KOPT-K1 (cell line): ENCODE data around the gene PFKP.

Experiments
- H3K27ac ChIP-seq: fragments of 200-600 bp; sonication (generic); 2 replicates; pipeline ENCODE4 v1.5.1; 2016; ENCODE audit warnings: antibody characterized with exemption, mild to moderate bottlenecking, low read depth, low read length; ENCODE audit not compliant: poor library complexity, severe bottlenecking
- H3K36me3 ChIP-seq: fragments of 200-600 bp; sonication (generic); 2 replicates; pipeline ENCODE4 v1.5.1; 2017; ENCODE audit warnings: antibody characterized with exemption, mild to moderate bottlenecking, low read length, moderate library complexity; ENCODE audit not compliant: insufficient read depth
- H3K9me3 ChIP-seq: fragments of 200-600 bp; sonication (generic); 2 replicates; pipeline ENCODE4 v1.5.1; 2017; ENCODE audit warnings: antibody characterized with exemption, low read length, mild to moderate bottlenecking; ENCODE audit not compliant: insufficient read depth, poor library complexity, severe bottlenecking

Gene PFKP

GRCh38 chr10:3040069-3040468 lies 27.3 kb upstream of the PFKP start:
- Histone ChIP-seq H3K36me3 (no peaks in the 10 kb centered on the region), H3K27ac (no peak overlapping the region), H3K9me3 (peaks cover 17% of the 10 kb centered on the region)

- Histone ChIP-seq H3K36me3 (no peaks in the 10 kb centered on the region), H3K9me3 (peaks cover 13% of the 10 kb centered on the region), H3K27ac (no peak overlapping the region)
These were observed 24.8 kb upstream of the PFKP start for GRCh38 chr10:3042589-3042988.

GRCh38 chr10:3043512-3044368 lies 23.6 kb upstream of the PFKP start:
- H3K27ac ChIP-seq = no peak overlapping the region
- peaks cover 6% of the 10 kb centered on the region for H3K9me3 ChIP-seq
- no peaks in the 10 kb centered on the region for H3K36me3 ChIP-seq

GRCh38 chr10:3045471-3046209 lies 21.7 kb upstream of the PFKP start:
- Histone ChIP-seq H3K27ac (no peak overlapping the region), H3K9me3 (no peaks in the 10 kb centered on the region), H3K36me3 (no peaks in the 10 kb centered on the region)

GRCh38 chr10:3046210-3046779 lies 21.1 kb upstream of the PFKP start:
- no peaks in the 10 kb centered on the region for H3K36me3 ChIP-seq
- H3K27ac ChIP-seq = no peak overlapping the region
- no peaks in the 10 kb centered on the region for H3K9me3 ChIP-seq

GRCh38 chr10:3046981-3047547 lies 20.3 kb upstream of the PFKP start:
- H3K27ac ChIP-seq = no peak overlapping the region
- no peaks in the 10 kb centered on the region for H3K9me3 ChIP-seq
- H3K36me3 ChIP-seq = no peaks in the 10 kb centered on the region

GRCh38 chr10:3047596-3047995 lies 19.8 kb upstream of the PFKP start:
- Histone ChIP-seq H3K27ac (no peak overlapping the region), H3K36me3 (no peaks in the 10 kb centered on the region), H3K9me3 (no peaks in the 10 kb centered on the region)

- H3K9me3 ChIP-seq = no peaks in the 10 kb centered on the region
- H3K36me3 ChIP-seq = no peaks in the 10 kb centered on the region
- no peak overlapping the region for H3K27ac ChIP-seq
These were observed 19.0 kb upstream of the PFKP start for GRCh38 chr10:3048119-3049019.

- H3K36me3 ChIP-seq = no peaks in the 10 kb centered on the region
- H3K9me3 ChIP-seq = peaks cover 4% of the 10 kb centered on the region
- H3K27ac ChIP-seq = no peak overlapping the region
These were observed 15.7 kb upstream of the PFKP start for GRCh38 chr10:3051692-3052091.

GRCh38 chr10:3053155-3053554 lies 14.2 kb upstream of the PFKP start:
- peaks cover 4% of the 10 kb centered on the region for H3K9me3 ChIP-seq
- no peak overlapping the region for H3K27ac ChIP-seq
- no peaks in the 10 kb centered on the region for H3K36me3 ChIP-seq

GRCh38 chr10:3054183-3054850 lies 13.0 kb upstream of the PFKP start:
- Histone ChIP-seq H3K36me3 (no peaks in the 10 kb centered on the region), H3K9me3 (peaks cover 4% of the 10 kb centered on the region), H3K27ac (no peak overlapping the region)

- Histone ChIP-seq H3K36me3 (no peaks in the 10 kb centered on the region), H3K9me3 (peaks cover 4% of the 10 kb centered on the region), H3K27ac (no peak overlapping the region)
These were observed 12.5 kb upstream of the PFKP start for GRCh38 chr10:3054851-3055199.

GRCh38 chr10:3056280-3057037 lies 10.9 kb upstream of the PFKP start:
- H3K36me3 ChIP-seq = no peaks in the 10 kb centered on the region

More at GRCh38 chr10:3056280-3057037, 10.9 kb upstream of the PFKP start:
- Histone ChIP-seq H3K27ac (no peak overlapping the region), H3K9me3 (peaks cover 4% of the 10 kb centered on the region)
